B cell (primary cell): ENCODE data around the gene HMG20A.

Source experiments
- EZH2 ChIP-seq: IDR thresholded peaks from 2 replicates; pipeline ENCODE4 v1.6.1; 2012; ENCODE audit warnings: borderline replicate concordance, low read depth, mild to moderate bottlenecking, moderate library complexity, low read length; ENCODE audit not compliant: insufficient read depth, poor library complexity, severe bottlenecking
- TF ChIP-seq, protein P1 (sequence below): fragments of 200-600 bp; IDR thresholded peaks from one replicate; pipeline ENCODE4 v1.8.0; 2022; ENCODE audit warnings: antibody characterized with exemption, mild to moderate bottlenecking

DNA sequence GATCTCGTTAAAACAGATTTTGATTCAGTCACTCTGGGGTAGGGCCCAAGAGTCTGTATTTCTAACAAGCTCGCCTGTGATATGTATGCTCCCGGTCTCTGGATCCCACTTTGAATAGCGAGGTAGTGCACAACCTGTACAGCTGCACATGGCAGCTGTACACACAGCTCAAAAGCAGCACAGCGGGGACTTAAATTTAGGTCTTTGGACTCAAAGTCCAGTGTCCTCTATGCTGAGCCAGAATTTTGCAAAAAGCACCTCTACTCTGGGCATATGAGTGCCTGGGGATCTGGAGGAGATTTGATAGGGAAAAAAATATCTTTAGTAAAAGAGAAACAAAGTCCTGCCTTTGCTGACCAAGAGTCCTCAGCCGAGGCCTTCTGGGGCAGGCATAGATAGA lies 83.1 kb downstream of the HMG20A start:
- TF ChIP-seq, protein P1, sequence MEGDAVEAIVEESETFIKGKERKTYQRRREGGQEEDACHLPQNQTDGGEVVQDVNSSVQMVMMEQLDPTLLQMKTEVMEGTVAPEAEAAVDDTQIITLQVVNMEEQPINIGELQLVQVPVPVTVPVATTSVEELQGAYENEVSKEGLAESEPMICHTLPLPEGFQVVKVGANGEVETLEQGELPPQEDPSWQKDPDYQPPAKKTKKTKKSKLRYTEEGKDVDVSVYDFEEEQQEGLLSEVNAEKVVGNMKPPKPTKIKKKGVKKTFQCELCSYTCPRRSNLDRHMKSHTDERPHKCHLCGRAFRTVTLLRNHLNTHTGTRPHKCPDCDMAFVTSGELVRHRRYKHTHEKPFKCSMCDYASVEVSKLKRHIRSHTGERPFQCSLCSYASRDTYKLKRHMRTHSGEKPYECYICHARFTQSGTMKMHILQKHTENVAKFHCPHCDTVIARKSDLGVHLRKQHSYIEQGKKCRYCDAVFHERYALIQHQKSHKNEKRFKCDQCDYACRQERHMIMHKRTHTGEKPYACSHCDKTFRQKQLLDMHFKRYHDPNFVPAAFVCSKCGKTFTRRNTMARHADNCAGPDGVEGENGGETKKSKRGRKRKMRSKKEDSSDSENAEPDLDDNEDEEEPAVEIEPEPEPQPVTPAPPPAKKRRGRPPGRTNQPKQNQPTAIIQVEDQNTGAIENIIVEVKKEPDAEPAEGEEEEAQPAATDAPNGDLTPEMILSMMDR = no peak
- TF ChIP-seq EZH2 = no peak
